ENCODE results near the gene ABCA10. TPM values are rescaled to one million over a fixed set of nuclear protein-coding genes. Genes with fewer than 3 reads are reported as not detected.

The ABCA10 gene
- polyA plus RNA-seq, 2 of the 4 experiments (the other 2 are of a cell fraction) = 0.22 to 0.66 TPM

DNA sequence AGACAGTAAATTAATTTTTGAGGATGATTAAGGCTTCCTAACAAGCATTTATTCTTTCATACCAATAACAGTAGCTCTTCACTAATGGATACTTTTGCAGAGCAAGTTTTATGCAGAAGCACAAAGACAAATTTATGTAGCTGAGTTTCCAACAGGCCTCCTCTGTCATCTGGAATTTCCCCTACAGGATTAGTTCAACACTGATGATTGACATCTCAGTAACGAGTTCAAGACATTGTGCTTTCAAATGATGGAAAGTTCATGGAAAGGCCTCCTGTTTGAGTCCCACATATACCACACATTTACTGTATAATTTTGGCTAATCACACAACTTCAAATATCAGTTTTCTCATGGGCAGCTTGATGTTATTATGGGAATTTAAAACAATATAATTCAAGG, 40.6 kb downstream of the ABCA10 start (continued):
- TF ChIP-seq RARB (CRISPR knock-in tag; IDR thresholded peaks at IDR 0.05) = no peak
- TF ChIP-seq HOXB5 (CRISPR knock-in tag; IDR thresholded peaks at IDR 0.05) = no peak
- TF ChIP-seq MAFK (IDR thresholded peaks at IDR 0.05; ENCODE audit: partially characterized antibody) = no peak
- TF ChIP-seq RAD21 (conservative IDR thresholded peaks at IDR 0.05 in 1 of 2, IDR thresholded peaks at IDR 0.05 in 1 of 2) = no peak
- no peak for TF ChIP-seq FOSL2 (IDR thresholded peaks at IDR 0.05)
- TF ChIP-seq FOSL2 (CRISPR knock-in tag; IDR thresholded peaks at IDR 0.05) = no peak

DNA sequence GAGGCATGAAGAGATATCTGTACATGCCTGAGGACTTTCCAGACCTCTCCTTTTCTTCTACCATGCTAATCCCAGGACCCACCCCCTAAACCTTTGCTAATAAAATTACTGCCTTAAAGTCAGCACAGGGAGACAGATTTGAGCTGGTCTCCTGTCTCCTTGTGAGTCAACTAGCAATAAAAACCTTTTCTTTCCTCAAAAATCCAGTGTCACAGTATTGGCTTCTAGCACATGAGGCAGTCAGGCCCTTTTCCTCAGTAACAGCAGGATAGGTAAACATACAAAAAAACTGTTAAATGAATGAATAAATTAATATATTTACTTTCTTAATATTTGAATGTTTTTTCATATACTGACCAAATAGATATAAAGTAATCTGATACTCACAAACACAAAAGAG, 41.3 kb downstream of the ABCA10 start:
- Histone ChIP-seq H3K4me1 (no peaks in the 10 kb centered on the region), H3K4me2 (no peak overlapping the region), H3K9me3 (no peaks in the 10 kb centered on the region), H3K27ac (no peak overlapping the region), H3K4me3 (no peak overlapping the region)
- FAIRE-seq (no peak), DNase-seq (ENCODE audit: low read depth in 1 of 2, low spot score in 1 of 2) (no peak), ATAC-seq (no peak)
- ChIA-PET CTCF (no interaction called here), POLR2A (no interaction called here)
- TF ChIP-seq, protein P1, sequence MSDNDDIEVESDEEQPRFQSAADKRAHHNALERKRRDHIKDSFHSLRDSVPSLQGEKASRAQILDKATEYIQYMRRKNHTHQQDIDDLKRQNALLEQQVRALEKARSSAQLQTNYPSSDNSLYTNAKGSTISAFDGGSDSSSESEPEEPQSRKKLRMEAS (IDR thresholded peaks at IDR 0.05) = no peak
- no peak for TF ChIP-seq POLR2A (IDR thresholded peaks at IDR 0.05; ENCODE audit: low read length)

DNA sequence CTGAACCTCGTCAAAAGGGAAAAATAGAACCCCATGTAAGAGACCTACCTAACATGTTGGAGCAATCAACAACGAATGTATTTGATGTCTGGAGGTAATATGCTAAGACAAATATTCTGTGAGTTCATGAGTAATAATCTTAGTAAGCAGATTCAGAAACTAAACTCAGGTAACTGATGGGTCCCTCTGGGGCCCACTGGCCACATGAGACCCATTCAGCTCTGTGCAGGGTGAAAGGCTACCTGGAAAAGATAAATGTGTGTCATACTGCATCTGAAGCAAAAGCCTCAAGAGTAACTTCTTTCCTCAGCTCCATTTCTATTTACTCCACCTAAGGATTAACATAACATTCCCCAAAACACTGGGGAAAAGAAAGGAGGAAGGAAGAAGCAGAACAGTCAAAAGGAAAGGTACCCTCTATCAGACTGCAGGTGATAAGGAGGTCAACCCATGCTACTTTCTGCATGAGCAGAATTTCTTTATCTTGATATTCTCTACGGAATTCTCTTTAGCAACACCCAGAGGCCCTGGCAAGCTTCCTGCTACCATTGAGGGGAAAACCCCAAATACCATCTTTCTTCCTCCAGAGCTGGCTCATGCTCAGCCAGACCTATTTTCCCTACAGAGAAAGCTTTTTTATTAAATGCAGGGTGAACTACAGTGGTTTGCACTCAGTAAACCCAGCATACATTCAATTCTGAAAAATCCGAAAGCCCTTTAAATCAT, 49.2 kb downstream of the ABCA10 start:
- Histone ChIP-seq H3K9me3 (0 out of 3 replicates have a peak, but pooled peaks cover 3% of the 10 kb centered on the region), H3K4me1 (peaks cover 24% of the 10 kb centered on the region), H3K4me3 (no peak overlapping the region), H3K27ac (peak overlapping the region in 1 of 2 experiments; percentile 2; a peak in 2 of 6 replicates), H3K4me2 (no peak overlapping the region)
- DNase-seq (ENCODE audit: low read depth in 1 of 2, low spot score in 1 of 2) (peak in 1 of 2 experiments; percentile 6), ATAC-seq (peak in 1 of 2 experiments; percentile 28; a peak in 2 of 6 replicates), FAIRE-seq (no peak)
- no peak for TF ChIP-seq RARB (CRISPR knock-in tag; IDR thresholded peaks at IDR 0.05)
- no peak for TF ChIP-seq CHD4 (IDR thresholded peaks at IDR 0.05; ENCODE audit: borderline replicate concordance)
- TF ChIP-seq GATA3 (IDR thresholded peaks at IDR 0.05; ENCODE audit: borderline replicate concordance) = no peak
- TF ChIP-seq, protein P2, sequence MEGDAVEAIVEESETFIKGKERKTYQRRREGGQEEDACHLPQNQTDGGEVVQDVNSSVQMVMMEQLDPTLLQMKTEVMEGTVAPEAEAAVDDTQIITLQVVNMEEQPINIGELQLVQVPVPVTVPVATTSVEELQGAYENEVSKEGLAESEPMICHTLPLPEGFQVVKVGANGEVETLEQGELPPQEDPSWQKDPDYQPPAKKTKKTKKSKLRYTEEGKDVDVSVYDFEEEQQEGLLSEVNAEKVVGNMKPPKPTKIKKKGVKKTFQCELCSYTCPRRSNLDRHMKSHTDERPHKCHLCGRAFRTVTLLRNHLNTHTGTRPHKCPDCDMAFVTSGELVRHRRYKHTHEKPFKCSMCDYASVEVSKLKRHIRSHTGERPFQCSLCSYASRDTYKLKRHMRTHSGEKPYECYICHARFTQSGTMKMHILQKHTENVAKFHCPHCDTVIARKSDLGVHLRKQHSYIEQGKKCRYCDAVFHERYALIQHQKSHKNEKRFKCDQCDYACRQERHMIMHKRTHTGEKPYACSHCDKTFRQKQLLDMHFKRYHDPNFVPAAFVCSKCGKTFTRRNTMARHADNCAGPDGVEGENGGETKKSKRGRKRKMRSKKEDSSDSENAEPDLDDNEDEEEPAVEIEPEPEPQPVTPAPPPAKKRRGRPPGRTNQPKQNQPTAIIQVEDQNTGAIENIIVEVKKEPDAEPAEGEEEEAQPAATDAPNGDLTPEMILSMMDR (IDR thresholded peaks at IDR 0.05) = no peak
- no peak for TF ChIP-seq NPAS2 (CRISPR knock-in tag; IDR thresholded peaks at IDR 0.05; ENCODE audit: borderline replicate concordance)
- TF ChIP-seq, protein P3, sequence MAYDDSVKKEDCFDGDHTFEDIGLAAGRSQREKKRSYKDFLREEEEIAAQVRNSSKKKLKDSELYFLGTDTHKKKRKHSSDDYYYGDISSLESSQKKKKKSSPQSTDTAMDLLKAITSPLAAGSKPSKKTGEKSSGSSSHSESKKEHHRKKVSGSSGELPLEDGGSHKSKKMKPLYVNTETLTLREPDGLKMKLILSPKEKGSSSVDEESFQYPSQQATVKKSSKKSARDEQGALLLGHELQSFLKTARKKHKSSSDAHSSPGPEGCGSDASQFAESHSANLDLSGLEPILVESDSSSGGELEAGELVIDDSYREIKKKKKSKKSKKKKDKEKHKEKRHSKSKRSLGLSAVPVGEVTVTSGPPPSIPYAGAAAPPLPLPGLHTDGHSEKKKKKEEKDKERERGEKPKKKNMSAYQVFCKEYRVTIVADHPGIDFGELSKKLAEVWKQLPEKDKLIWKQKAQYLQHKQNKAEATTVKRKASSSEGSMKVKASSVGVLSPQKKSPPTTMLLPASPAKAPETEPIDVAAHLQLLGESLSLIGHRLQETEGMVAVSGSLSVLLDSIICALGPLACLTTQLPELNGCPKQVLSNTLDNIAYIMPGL (CRISPR knock-in tag; IDR thresholded peaks at IDR 0.05; ENCODE audit: borderline replicate concordance) = no peak
- no peak for TF ChIP-seq RAD21 (conservative IDR thresholded peaks at IDR 0.05 in 1 of 2, IDR thresholded peaks at IDR 0.05 in 1 of 2)
- no peak for TF ChIP-seq EHF (CRISPR knock-in tag; IDR thresholded peaks at IDR 0.05)
- 63% methylated on average over 4 of the region's 4 CpGs for WGBS (ENCODE audit: missing lambda C conversion rate)
- ChIA-PET POLR2A (no interaction called here), CTCF (interaction anchor here (1.2 kb wide), 1 partner anchor 10 kb away, joined by 3 read pairs; no protein-coding TSS in a partner anchor)

DNA sequence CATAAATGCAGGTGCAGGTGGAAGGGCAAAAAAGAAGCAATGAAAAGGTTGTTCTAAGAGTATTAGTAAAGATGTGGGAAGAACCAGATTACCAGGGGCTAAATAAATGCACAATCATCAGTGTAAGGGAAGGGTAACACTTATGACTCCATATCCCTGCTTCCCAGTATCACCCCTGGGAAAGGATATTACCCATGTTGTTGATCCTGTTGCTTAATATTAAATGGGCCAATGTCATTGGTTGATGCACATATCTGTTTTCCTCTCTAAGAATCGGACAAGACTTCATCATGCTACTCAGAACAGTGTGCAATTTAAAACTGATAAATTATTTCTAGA, 52.2 kb downstream of the ABCA10 start:
- no peak for FAIRE-seq
- Histone ChIP-seq H3K4me1 (peaks cover 24% of the 10 kb centered on the region), H3K4me3 (no peak overlapping the region), H3K4me2 (peak overlapping the region; percentile 62; the same call in 2 of the 3 replicates), H3K27ac (peak overlapping the region; percentile 76 to 85), H3K9me3 (0 out of 3 replicates have a peak, but pooled peaks cover 3% of the 10 kb centered on the region)
- POLR2A ChIA-PET = no interaction called here
- DNase-seq (ENCODE audit: low read depth in 1 of 2, low spot score in 1 of 2) = no peak
- CTCF ChIA-PET = no interaction called here
- ATAC-seq = no peak
- no peak for TF ChIP-seq HOXA7 (CRISPR knock-in tag; IDR thresholded peaks at IDR 0.05)
- TF ChIP-seq JUN (IDR thresholded peaks at IDR 0.05) = no peak
- no peak for TF ChIP-seq TFCP2L1 (CRISPR knock-in tag; IDR thresholded peaks at IDR 0.05)
- no peak for TF ChIP-seq FOXS1 (CRISPR knock-in tag; IDR thresholded peaks at IDR 0.05)
- no peak for TF ChIP-seq CBX8 (IDR thresholded peaks at IDR 0.05)
- no peak for TF ChIP-seq RAD21 (conservative IDR thresholded peaks at IDR 0.05 in 1 of 2, IDR thresholded peaks at IDR 0.05 in 1 of 2)
- TF ChIP-seq KDM1A (IDR thresholded peaks at IDR 0.05; ENCODE audit: low read depth) = no peak
- TF ChIP-seq ZSCAN20 (CRISPR knock-in tag; IDR thresholded peaks at IDR 0.05) = no peak
- no peak for TF ChIP-seq GATA3 (IDR thresholded peaks at IDR 0.05; ENCODE audit: borderline replicate concordance)
- TF ChIP-seq ZNF302 (CRISPR knock-in tag; IDR thresholded peaks at IDR 0.05) = no peak
- no peak for TF ChIP-seq NFE2L2 (conservative IDR thresholded peaks at IDR 0.05; ENCODE audit: low read length)
- no peak for TF ChIP-seq FOSB (CRISPR knock-in tag; IDR thresholded peaks at IDR 0.05)
- no peak for TF ChIP-seq SREBF2 (IDR thresholded peaks at IDR 0.05)
- TF ChIP-seq POLR2A (IDR thresholded peaks at IDR 0.05; ENCODE audit: low read length) = no peak
- no peak for TF ChIP-seq ESRRA (IDR thresholded peaks at IDR 0.05; ENCODE audit: borderline replicate concordance, low read length)
- 79% methylated on average over 1 of the region's 1 CpG for WGBS (ENCODE audit: missing lambda C conversion rate)
